ENCODE data around the gene SPATA12.

The SPATA12 gene

DNA sequence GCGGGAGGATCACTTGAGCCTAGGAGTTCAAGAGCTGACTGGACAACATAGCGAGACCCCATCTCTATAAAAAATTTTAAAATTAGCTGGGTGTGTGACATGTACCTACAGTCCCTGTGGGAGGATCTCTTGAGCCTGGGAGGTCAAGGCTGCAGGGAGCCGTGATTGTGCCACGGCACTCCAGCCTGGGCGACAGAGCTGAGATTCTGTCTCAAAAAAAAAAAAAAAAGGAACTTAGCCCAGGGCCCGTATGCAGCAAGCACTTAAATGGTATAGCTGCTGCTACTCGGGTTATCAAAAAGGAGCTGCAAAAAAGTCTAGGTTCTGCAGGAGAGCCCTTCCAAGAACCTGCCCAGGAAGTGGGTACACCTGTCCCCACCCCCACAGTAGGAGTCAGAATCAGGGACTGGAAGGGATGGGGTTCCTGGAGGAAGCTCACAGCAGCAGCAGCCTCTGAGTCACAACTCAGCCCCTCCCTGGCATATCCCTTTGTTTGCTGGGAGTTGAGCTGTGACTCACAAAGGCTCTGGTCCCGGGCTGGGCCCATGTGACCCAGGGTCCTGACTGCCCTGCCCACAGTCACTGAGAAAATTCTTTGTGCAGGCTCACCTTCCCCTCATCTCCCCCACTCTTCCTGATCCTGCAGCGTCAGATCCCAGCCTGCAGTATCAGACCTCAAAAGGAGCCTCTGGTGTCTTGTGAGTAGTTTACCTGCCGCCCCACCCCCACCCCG, at the start of gene SPATA12:
TSS of gene SPATA12 (plus strand) at position 576 of the 733 bp plus-strand sequence. CDS start 13,031 bp downstream, outside the sequence.
- peak in 1 of 2 donors; percentile 70 for DNase-seq

- DNase-seq: no peak
These were observed 49.4 kb upstream of the SPATA12 start for GRCh38 chr3:57011022-57011421.

GRCh38 chr3:57012847-57013246, 47.6 kb upstream of the SPATA12 start:
- no peak for DNase-seq

GRCh38 chr3:57015350-57015729, 45.1 kb upstream of the SPATA12 start:
- DNase-seq: no peak

- no peak for DNase-seq
These were observed 44.6 kb upstream of the SPATA12 start for GRCh38 chr3:57015912-57016311.

GRCh38 chr3:57017459-57017845, 43.0 kb upstream of the SPATA12 start:
- peak in 1 of 2 donors; percentile 16 for DNase-seq

GRCh38 chr3:57018246-57018645, 42.2 kb upstream of the SPATA12 start:
- no peak for DNase-seq

DNA sequence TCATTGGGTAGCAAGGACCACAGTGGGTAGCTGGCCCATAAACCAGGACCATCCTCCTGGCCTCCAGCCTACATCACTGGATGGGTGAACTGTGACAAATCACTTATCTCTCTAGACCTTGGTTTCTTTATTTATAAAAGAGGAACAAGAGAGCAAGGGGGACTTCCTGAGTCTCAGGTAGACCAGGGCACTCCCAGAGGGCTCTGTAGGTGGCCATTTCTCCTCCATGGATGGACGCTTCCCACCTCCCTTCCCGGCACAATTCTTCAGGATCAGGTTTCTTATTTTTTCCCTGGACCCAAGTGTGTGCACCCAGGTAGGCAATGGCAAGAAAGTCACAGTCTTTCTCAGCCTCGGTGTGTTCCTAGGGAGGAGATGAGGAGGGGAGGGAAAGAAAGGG, 41.4 kb upstream of the SPATA12 start:
- DNase-seq: no peak

DNA sequence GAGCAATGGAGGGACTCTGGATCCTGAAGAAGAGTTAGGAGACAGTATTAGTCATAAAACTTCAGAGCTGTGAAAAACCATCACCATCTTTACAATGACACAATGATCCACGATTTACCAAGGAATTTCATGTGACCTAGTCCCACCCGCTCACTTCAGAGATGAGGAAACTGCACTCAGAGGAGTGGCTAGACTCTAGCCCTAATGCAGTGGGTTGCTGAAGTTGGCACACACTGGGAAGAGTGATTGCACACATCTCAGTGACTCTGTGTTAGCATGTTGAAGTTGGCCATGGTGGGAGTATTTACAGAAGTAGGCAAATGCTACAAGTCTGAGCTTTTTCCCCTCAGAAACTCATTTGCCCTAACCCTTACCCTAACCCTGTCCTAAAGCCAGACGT, 35.2 kb upstream of the SPATA12 start:
- DNase-seq: no peak

- no peak for DNase-seq
These were observed 33.5 kb upstream of the SPATA12 start for GRCh38 chr3:57026944-57027343.

- DNase-seq: no peak
These were observed 31.1 kb upstream of the SPATA12 start for GRCh38 chr3:57029383-57029782.

DNA sequence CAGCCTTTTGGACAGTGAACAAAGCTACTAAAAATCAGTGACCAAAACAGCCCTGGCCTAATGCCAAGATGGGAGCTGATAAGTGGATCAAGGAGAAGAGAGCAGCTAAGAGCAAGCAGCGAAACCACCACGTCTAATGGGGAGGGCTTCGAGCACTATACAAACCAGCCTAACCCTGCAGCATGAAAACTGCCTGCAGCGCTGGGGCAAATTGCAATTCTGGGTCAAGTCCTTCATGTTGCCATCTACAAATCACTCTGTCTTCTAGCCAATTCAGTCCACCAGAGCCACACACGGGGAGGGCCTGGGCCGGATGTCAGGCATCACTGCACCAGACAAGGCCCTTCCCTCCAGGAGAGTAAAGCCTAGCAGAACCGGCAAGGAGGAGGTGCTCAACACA, 30.5 kb upstream of the SPATA12 start:
- no peak for DNase-seq

GRCh38 chr3:57030721-57031120, 29.7 kb upstream of the SPATA12 start:
- no peak for DNase-seq

- no peak for DNase-seq
These were observed 28.6 kb upstream of the SPATA12 start for GRCh38 chr3:57031631-57032541.

DNA sequence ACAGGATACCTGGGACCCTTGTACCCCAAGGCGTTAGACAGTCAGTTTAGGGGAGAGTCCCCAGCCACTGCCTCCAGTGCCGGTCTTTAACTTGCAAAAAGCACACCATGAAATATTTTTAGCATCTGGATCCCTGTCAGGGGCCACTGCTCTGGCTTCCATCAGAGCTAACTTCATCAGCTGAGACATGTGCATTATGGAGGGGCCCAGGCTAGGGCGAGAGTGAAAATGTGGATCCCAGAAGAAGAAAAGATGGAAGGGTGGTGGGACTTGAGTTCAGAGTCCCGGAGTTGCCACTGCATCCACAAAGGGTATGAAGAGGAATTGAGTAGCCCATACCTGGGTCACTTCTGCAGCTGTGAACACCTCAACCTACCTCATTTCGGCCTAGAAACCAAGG, 23.5 kb upstream of the SPATA12 start:
- no peak for DNase-seq

GRCh38 chr3:57038466-57039164, 21.8 kb upstream of the SPATA12 start:
- no peak for DNase-seq

GRCh38 chr3:57041674-57042073, 18.8 kb upstream of the SPATA12 start:
- DNase-seq: no peak

- no peak for DNase-seq
These were observed 16.9 kb upstream of the SPATA12 start for GRCh38 chr3:57043518-57043917.

GRCh38 chr3:57046101-57046765, 14.2 kb upstream of the SPATA12 start:
- no peak for DNase-seq

DNA sequence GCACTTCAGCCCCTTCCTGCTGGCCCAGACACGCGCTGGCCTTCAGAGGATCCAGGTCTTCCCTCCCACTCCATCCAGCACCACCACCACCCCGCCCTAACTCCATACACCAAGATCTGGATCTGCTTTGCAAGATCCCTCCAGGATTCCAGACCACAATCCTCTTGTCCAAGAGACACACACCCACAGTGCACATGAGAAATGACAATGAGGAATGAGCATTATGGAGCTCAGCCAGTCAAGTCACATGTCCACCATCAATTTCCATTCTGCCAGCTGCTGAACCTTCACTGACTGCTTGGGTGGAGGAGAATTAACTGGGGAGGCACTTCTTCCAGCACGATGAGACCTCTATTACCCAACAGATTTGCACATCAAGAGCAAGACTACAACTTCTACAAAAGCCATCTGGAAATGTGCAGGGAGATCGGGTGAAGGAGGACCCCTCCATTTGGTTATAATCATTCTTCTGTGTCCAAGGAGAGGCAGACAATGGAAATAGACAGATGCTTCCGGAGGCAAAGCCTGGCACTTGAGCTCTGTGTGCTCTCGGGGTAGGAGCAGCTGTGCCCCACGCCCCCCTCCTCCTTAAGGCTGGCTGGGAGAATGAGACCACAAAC, 12.3 kb upstream of the SPATA12 start:
- no peak for DNase-seq

DNA sequence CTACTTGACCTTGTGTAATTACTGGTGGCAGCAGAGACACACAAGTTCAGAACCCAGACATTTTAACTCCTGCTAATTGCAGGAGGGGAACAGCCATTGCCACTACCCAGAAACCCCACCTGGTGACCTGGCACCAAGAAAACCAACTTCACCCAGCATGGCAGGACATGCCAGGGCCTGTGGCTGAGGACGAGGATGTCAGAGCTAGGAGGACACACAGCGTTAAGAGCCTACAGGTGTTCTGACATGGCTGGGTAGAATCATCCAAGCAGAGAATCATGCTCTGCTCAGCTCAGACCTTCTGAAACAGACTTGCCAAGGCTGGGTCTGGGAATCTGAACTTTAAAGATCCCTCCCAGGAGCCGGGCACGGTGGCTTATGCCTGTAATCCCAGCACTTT, 11.7 kb upstream of the SPATA12 start:
- no peak for DNase-seq

- no peak for DNase-seq
These were observed 7.8 kb upstream of the SPATA12 start for GRCh38 chr3:57052662-57053061.

Measured in CD4-positive, alpha-beta T cell treated with Interleukin-4 for 1 hour (primary cell).